ENCODE data around the gene CDX1.
A peak's percentile ranks its signal among the peaks of the same experiment; 100 is the strongest.

The CDX1 gene

DNA sequence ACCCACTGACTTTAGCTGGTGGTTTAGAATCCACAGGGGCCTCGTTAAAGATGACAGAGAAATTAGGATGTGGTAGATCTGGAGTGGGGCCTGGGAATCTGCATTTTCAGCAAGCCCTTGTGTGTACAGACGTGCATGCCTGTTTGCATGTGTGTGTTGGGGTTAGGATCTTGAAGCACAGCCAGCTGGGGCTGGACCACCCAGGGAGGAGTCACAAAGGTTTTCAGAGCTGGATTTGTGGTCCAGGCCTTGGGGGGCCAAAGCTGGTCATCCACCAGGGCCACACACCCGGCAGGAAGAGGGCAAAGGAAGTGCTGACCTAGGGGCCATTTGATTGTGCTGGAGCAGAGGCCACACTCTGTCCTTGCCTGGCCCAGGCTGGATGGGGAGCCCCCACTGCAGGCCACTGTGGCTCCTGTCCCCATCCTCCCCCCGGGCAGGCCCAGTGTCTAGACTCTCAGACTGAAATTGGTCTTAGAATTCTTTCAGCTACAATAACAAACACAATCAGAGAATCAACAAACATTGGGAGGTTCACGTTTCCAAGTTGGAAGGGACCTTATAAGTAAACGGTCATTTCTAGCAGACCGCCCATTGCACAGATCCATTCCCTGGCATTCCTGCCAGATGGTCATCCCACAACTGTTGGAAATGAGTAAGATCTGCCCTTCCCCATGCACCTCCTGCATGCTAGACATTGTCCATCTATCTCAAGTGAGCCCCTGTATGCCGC is 10.3 kb downstream of the CDX1 start:
- intact Hi-C loops (cut with DNase I) = no loop called here
- no peak for DNase-seq

DNA sequence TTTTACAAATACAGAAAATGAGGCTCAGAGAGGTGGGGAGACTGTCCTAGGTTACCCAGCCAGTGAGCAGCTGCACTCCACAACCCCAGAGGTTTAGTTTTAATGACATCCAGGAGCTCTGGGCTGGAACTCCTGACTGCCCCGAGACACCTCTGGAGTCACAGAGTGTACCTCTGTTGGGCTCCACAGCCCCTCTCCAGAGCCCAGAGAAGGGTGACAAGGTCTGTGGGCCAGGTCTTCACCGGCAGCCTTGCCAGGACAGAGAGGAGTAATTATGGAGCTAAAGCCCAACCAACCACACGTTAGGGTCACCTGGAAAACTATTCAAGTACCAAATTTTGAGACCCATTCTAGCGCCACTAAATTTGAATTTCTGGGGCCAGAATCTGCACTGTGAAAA is 11.1 kb downstream of the CDX1 start:
- intact Hi-C loops (cut with DNase I) = no loop called here
- no peak for DNase-seq

- intact Hi-C loops (cut with DNase I) = no loop called here
- no peak for DNase-seq
Observed at GRCh38 chr5:150178262-150178661, 11.7 kb downstream of the CDX1 start.

DNA sequence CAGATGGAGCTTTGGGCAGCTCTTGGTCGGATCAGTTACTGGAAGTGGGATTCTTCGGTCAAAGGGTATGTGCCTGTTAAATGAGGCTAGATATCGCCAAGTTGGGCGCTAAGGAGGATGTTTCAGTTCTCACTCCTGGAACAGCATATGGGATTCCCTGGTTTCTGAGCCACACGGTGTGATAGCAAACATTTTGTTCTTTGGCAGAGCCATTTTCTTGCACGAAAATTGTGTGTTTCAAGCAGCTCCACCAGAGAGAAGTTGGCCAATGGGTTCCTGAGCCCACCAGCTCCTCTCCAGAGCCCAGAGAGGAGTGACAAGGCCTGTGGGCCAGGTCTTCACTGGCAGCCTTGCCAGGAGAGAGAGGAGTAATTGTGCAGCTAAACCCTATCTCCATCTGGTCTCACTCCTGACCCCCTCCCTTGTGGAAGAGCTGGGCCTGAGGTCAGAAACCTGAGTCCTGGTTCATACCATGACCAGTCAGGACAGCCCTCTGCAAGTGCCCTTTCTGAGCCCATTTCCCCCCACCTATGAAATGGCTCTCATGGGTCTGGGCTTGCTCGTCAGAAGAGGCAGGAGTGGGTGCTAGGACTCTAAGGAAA is 12.5 kb downstream of the CDX1 start:
- no peak for DNase-seq
- intact Hi-C loops (cut with DNase I) = no loop called here

- DNase-seq = peak; percentile 12 to 86 (median 58)
- intact Hi-C loops (cut with DNase I) = no loop called here
Observed at GRCh38 chr5:150180241-150181026, 13.9 kb downstream of the CDX1 start.

DNA sequence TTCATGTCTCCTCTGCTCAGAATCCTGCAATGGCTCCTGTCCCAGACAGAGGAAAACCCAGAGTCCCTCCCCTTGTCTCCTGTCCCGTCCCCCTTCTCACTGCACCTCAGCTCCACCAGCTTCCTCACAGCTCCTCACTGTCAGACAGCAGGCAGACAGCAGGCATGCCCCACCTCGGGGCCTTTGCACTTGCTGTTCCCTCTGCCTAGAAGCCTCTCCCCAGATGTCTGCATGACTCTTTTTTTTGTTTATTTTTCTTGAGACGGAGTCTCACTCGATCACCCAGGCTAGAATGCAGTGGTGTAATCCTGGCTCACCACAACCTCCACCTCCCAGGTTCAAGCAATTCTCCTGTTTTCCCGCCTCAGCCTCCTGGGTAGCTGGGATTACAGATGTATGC is 14.4 kb downstream of the CDX1 start:
- no peak for DNase-seq
- intact Hi-C loops (cut with DNase I) = no loop called here

DNA sequence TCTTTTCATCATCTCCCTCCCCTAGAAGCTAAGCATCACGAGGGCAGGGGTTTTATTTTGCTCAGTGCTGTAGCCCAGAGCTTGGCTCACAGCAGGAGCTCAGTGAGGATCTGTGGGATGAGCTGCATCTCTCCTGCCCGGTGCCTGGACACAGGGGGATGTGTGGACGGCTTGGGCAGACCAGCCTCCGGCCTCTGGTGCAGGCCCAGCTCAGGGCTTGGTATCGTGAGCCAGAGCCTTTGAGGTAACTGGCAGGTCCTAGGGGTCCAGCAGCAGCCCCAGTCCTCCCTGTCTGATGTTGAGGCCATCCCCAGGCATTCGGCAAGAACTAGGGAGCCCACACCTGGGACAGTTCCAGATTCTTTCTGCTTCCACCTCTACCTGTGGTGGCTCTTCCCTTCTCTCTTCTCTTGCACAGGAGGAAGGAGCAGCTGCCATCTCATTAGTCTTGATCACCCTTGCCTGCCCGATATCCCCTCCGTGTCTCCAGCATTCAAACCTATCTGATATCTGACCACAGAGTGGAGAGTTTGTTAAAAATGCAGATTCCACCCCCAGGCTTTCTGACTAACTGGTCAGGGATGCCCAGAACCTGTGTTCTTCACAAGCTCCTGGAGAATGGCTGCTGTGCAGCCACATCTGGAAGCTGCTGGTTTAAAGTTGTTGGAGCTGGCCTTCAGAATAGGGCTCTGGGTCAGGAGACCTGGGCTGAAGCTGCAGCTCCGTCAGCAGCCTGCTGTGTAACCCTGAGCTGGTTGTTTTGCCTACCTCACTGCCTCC is 15.4 kb downstream of the CDX1 start:
- DNase-seq = no peak
- intact Hi-C loops (cut with DNase I) = no loop called here

GRCh38 chr5:150182774-150183173 is 16.2 kb downstream of the CDX1 start:
- intact Hi-C loops (cut with DNase I) = no loop called here
- no peak for DNase-seq

- no peak for DNase-seq
- intact Hi-C loops (cut with DNase I) = no loop called here
Observed at GRCh38 chr5:150183436-150183835, 16.9 kb downstream of the CDX1 start.

GRCh38 chr5:150184006-150184405 is 17.4 kb downstream of the CDX1 start:
- intact Hi-C loops (cut with DNase I) = no loop called here
- DNase-seq = no peak

DNA sequence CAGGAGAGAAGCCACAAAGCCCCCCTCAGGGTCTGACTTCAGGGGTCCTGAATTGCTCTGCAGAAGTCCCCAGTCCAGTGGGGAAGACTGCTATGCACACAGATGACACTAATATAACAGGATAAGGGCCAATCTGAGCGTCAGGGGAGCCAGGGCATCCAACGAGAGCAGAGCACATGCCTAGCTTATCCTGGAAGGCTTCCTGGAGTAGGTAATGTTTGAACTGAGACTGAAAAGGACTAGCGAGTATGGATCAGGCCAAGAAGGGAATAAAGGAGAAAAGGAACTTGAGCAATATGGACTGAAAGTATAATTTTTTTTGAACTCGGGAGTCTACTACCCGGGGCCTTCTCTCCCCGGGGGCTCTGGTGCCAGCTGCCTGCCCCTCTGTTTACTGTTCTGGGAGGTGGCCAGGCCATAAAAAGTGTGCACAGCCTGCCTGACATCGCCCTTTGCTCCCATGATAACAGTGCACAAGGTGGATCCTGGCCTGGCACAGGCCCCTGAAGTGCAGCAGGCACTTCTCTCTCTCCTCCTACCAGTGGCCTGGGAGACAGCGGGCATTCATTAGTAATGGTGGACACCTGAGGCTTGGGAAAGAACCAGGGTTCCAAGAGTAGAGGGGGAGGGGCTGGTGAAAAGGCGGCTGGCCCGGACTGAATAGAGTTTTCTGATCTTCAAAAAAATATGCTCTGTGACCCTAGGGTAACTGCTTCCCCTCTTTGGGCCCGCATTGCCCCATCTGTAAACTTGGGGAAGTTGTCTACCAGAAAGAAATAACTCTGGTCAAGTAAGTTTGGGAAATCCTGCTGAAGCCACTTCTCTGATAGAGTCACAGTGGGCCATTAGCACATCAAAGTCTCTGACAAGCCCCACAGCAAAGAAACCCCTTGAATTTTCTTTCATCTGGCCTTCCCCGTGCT is 18.7 kb downstream of the CDX1 start:
- DNase-seq = no peak
- intact Hi-C loops (cut with DNase I) = no loop called here

- intact Hi-C loops (cut with DNase I) = no loop called here
- DNase-seq = no peak
Observed at GRCh38 chr5:150186137-150186536, 19.6 kb downstream of the CDX1 start.

- intact Hi-C loops (cut with DNase I) = no loop called here
- DNase-seq = no peak
Observed at GRCh38 chr5:150186897-150187296, 20.3 kb downstream of the CDX1 start.

- no peak for DNase-seq
- intact Hi-C loops (cut with DNase I) = no loop called here
Observed at GRCh38 chr5:150188146-150188842, 21.7 kb downstream of the CDX1 start.

GRCh38 chr5:150189326-150189725 is 22.7 kb downstream of the CDX1 start:
- intact Hi-C loops (cut with DNase I) = no loop called here
- no peak for DNase-seq

DNA sequence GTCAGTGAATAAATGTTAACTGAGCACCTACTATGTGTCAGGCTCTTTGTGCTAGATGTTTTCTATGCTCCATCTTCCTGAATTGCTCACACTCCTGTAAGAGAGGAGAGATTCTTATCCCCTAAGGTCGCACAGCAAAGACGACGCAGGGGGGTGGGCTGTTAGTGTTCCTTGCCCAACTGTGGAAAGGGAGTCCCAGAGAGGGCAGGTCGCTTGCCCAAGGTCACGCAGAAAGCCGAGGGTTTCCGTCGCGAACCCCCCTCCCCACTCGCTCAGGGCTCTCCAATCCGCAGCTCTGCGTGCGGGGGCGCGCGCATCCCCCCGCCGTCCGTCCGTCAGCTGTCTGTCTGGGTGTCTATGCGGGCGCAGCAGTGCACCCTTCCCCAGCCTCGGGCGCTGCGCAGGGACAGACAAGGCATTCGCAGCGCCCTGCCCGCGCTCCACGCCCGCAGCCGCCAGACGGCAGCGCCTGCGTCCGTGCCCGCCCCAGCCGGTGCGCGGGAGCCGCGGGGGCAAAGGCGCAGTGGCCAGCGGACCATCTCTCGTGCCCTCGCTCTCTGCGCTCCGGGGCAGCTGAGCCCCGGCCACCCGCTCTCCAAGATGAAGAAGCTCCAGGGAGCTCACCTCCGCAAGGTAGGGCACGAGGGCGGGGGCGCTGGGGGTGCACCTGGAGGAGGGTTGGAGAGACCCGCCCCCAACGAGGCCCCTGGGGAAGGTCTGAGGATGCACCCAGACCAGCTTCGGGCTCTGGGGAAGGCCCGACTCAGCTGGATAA is 23.3 kb downstream of the CDX1 start, which contains the start of gene SLC6A7:
Gene SLC6A7, plus strand, starts transcription at position 335 of the 775 bp plus-strand sequence. Its CDS starts 266 bp downstream, at position 601.
- DNase-seq = no peak
- intact Hi-C loops (cut with DNase I) = no loop called here

GRCh38 chr5:150190503-150190979 is 24.0 kb downstream of the CDX1 start:
- intact Hi-C loops (cut with DNase I) = no loop called here
- no peak for DNase-seq

Measured in head of caudate nucleus (tissue), 42 donors.